Loucy (cell line): ENCODE results near the gene BSND.

ENCODE experiments used
- H2AFZ ChIP-seq: fragments of 200-600 bp; sonication (generic); 2 replicates; pipeline ENCODE4 v1.6.0; 2016; ENCODE audit warnings: antibody characterized with exemption, mild to moderate bottlenecking, low read length, moderate library complexity
- H3F3A ChIP-seq: fragments of 200-600 bp; 2 replicates; pipeline ENCODE4 v1.6.0; 2016; ENCODE audit warnings: antibody characterized with exemption, low read depth, mild to moderate bottlenecking
- H3K27me3 ChIP-seq: fragments of 200-600 bp; sonication (generic); 2 replicates; pipeline ENCODE4 v1.6.1; 2014; ENCODE audit warnings: low read length, mild to moderate bottlenecking; ENCODE audit not compliant: insufficient read depth, poor library complexity, severe bottlenecking
- H3K36me3 ChIP-seq: fragments of 200-600 bp; sonication (generic); 2 replicates; pipeline ENCODE4 v1.6.1; 2016; ENCODE audit warnings: low read length; ENCODE audit not compliant: insufficient read depth
- H3K4me1 ChIP-seq: fragments of 200-600 bp; sonication (generic); 2 replicates; pipeline ENCODE4 v1.5.1; 2014; ENCODE audit warnings: low read length, mild to moderate bottlenecking; ENCODE audit not compliant: insufficient read depth, poor library complexity, severe bottlenecking
- H3K4me2 ChIP-seq: fragments of 200-600 bp; sonication (generic); 2 replicates; pipeline ENCODE4 v1.6.0; 2014; ENCODE audit warnings: antibody characterized with exemption, low read length, low read depth, mild to moderate bottlenecking; ENCODE audit not compliant: poor library complexity, severe bottlenecking
- H3K4me3 ChIP-seq: fragments of 200-600 bp; sonication (generic); 2 replicates; pipeline ENCODE4 v1.5.1; 2014; ENCODE audit warnings: low read length, mild to moderate bottlenecking, mixed read lengths; ENCODE audit not compliant: poor library complexity, severe bottlenecking
- H3K79me2 ChIP-seq: fragments of 200-600 bp; sonication (generic); 2 replicates; pipeline ENCODE4 v1.6.1; 2014; ENCODE audit warnings: low read length; ENCODE audit not compliant: insufficient read depth
- H3K9ac ChIP-seq: fragments of 200-600 bp; sonication (generic); 2 replicates; pipeline ENCODE4 v1.6.0; 2014; ENCODE audit warnings: mild to moderate bottlenecking, low read depth, low read length, moderate library complexity; ENCODE audit not compliant: poor library complexity, severe bottlenecking
- H3K9me2 ChIP-seq: fragments of 200-600 bp; sonication (generic); replicated peaks from 2 replicates; pipeline ENCODE4 v1.6.1; 2016; ENCODE audit warnings: low read depth, low read length, mixed read lengths
- H3K9me3 ChIP-seq: fragments of 200-600 bp; sonication (generic); 2 replicates; pipeline ENCODE4 v1.6.1; 2014; ENCODE audit warnings: mild to moderate bottlenecking, antibody characterized with exemption, low read length, low read depth; ENCODE audit not compliant: insufficient read depth
- H4K20me1 ChIP-seq: fragments of 200-600 bp; sonication (generic); 2 replicates; pipeline ENCODE4 v1.6.0; 2014; ENCODE audit warnings: antibody characterized with exemption, low read length, mild to moderate bottlenecking; ENCODE audit not compliant: insufficient read depth, poor library complexity, severe bottlenecking
- EZH2phosphoT487 ChIP-seq: fragments of 200-600 bp; IDR thresholded peaks from 2 replicates; pipeline ENCODE4 v1.6.1; 2018; ENCODE audit warnings: antibody characterized with exemption, mild to moderate bottlenecking, moderate library complexity, borderline replicate concordance
- TF ChIP-seq, protein P1 (sequence below): fragments of 200-600 bp; sonication (generic); conservative IDR thresholded peaks from 2 replicates; pipeline ENCODE4 v1.5.1; 2014; ENCODE audit warnings: mild to moderate bottlenecking, antibody characterized with exemption, low read length

The BSND gene

DNA sequence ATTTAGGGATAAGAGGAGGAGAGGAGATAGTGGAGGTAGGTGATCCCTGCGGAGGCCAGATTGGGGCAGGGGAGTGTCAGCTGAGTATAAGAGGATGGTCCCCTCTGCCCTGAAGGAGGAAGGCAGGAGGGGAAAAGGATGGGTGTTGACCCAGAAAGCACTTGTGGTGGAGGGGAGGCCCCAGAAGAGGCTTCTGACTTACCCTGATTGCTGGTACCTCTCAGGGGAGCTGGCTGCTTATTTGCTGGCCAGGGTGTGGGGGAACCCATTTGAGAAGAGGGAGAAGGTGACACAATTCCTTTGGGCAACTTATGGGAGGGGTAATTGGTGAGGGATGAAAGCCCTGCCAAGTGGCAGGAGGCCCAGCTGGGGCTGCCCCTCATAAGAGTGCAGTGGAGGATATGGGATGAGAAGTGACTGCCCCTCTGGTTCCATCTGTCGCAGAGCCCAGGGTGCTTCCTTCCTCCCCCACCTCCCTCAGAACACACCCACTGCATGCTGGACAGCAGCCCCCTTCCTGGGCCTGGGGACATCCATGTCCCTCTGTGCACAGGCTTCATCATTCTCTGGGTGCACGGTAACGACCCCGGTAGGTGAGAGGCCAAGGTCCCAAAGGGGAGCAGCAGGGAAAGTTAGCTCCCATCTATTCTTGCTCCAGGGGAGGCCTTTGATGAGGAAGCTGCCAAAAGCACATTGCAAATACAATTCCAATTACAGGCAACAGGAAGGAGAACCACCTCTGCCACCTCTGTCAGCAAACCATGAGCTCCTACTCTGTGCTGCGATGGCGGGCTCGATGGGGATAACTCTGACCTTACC, 39.2 kb downstream of the BSND start:
- H3K36me3 ChIP-seq: no peaks in the 10 kb centered on the region
- H3K9ac ChIP-seq: no peak overlapping the region
- no peaks in the 10 kb centered on the region for H3K9me2 ChIP-seq
- H3K9me3 ChIP-seq: no peaks in the 10 kb centered on the region
- no peaks in the 10 kb centered on the region for H3F3A ChIP-seq
- no peaks in the 10 kb centered on the region for H4K20me1 ChIP-seq
- H3K4me3 ChIP-seq: no peak overlapping the region
- no peaks in the 10 kb centered on the region for H3K4me1 ChIP-seq
- no peak overlapping the region for H3K4me2 ChIP-seq
- no peaks in the 10 kb centered on the region for H3K27me3 ChIP-seq
- H3K79me2 ChIP-seq: no peaks in the 10 kb centered on the region
- TF ChIP-seq EZH2phosphoT487: no peak
- TF ChIP-seq, protein P1, sequence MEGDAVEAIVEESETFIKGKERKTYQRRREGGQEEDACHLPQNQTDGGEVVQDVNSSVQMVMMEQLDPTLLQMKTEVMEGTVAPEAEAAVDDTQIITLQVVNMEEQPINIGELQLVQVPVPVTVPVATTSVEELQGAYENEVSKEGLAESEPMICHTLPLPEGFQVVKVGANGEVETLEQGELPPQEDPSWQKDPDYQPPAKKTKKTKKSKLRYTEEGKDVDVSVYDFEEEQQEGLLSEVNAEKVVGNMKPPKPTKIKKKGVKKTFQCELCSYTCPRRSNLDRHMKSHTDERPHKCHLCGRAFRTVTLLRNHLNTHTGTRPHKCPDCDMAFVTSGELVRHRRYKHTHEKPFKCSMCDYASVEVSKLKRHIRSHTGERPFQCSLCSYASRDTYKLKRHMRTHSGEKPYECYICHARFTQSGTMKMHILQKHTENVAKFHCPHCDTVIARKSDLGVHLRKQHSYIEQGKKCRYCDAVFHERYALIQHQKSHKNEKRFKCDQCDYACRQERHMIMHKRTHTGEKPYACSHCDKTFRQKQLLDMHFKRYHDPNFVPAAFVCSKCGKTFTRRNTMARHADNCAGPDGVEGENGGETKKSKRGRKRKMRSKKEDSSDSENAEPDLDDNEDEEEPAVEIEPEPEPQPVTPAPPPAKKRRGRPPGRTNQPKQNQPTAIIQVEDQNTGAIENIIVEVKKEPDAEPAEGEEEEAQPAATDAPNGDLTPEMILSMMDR: no peak
- no peak overlapping the region for H2AFZ ChIP-seq

DNA sequence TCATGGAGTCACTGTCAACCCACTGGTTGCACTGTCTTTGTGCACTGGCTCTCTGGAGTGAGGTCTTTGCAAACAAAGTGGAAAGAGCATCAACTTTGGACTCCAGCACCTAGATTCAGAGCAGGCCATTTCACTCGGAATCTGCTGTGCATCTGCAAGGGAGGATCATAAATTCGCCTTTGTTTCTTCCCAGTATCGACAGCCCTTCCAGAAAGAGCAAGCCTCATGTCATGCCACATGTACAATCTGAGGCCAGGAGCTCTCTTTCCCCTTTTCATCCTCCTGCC, 39.8 kb downstream of the BSND start:
- Histone ChIP-seq H3F3A (no peaks in the 10 kb centered on the region), H2AFZ (no peak overlapping the region), H3K79me2 (no peaks in the 10 kb centered on the region), H4K20me1 (no peaks in the 10 kb centered on the region), H3K9me2 (no peaks in the 10 kb centered on the region), H3K36me3 (no peaks in the 10 kb centered on the region), H3K9ac (no peak overlapping the region), H3K27me3 (no peaks in the 10 kb centered on the region), H3K9me3 (no peaks in the 10 kb centered on the region), H3K4me3 (no peak overlapping the region), H3K4me1 (no peaks in the 10 kb centered on the region), H3K4me2 (no peak overlapping the region)
- TF ChIP-seq, protein P1: no peak
- no peak for TF ChIP-seq EZH2phosphoT487

DNA sequence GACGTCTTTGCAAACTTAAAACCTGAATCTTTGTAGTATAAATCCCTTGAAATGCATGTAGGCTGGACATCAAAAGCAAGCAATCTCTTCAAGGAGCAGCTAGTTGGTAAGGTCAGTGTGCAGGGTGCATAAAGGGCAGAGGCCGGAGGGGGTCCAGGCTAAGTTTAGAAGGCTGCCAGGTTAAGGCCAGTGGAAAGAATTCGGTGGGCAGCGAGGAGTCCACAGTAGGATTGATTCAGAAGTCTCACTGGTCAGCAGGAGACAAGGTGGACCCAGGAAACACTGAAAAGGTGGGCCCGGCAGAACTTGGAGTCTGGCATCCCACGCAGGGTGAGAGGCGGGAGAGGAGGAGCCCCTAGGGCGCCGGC, 40.2 kb downstream of the BSND start:
- H3K9me2 ChIP-seq: no peaks in the 10 kb centered on the region
- no peaks in the 10 kb centered on the region for H4K20me1 ChIP-seq
- no peak overlapping the region for H2AFZ ChIP-seq
- TF ChIP-seq, protein P1: no peak
- no peak for TF ChIP-seq EZH2phosphoT487
- no peaks in the 10 kb centered on the region for H3K4me1 ChIP-seq
- no peak overlapping the region for H3K9ac ChIP-seq
- no peak overlapping the region for H3K4me3 ChIP-seq
- H3K36me3 ChIP-seq: no peaks in the 10 kb centered on the region
- H3K9me3 ChIP-seq: no peaks in the 10 kb centered on the region
- no peaks in the 10 kb centered on the region for H3K79me2 ChIP-seq
- no peaks in the 10 kb centered on the region for H3F3A ChIP-seq
- H3K4me2 ChIP-seq: no peak overlapping the region
- H3K27me3 ChIP-seq: no peaks in the 10 kb centered on the region
